GM18505 (cell line): ENCODE results near the gene WNK3.

Source experiments
- ATAC-seq: cut with Tn5 transposase; IDR thresholded peaks from one replicate; pipeline ENCODE4 v1.9.1; 2021; ENCODE audit not compliant: unreplicated experiment
- POLR2A ChIP-seq: IDR thresholded peaks from 4 replicates; pipeline ENCODE4 v1.6.1; 2011; ENCODE audit warnings: borderline replicate concordance; ENCODE audit not compliant: insufficient read depth, insufficient read length; ENCODE audit errors: extremely low read depth

WNK3 gene

DNA sequence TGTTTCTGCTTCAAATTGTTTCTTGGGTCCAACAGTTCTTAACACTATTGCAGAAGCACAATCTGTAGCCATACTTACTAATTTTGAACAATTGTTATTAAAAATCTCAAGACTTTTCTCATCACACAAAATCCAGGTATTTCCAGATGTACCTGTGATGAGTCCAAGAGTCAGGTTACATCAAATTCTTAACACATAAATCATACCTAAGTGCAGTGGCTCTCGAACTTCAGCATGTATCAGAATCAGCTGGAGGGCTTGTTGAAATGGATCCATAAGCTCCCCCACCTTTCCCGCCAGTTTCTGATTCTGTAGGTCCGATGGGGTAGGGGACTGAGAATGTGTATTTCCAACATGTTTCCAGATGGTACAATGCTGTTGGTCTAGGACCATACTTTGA lies 185.4 kb downstream of the WNK3 start:
- TF ChIP-seq POLR2A, result no peak

GRCh38 chrX:54171527-54172250 lies 186.2 kb downstream of the WNK3 start:
- ATAC-seq, result no peak
- no peak for TF ChIP-seq POLR2A

More for the DNA sequence above, 185.4 kb downstream of the WNK3 start:
- ATAC-seq, result no peak

GRCh38 chrX:54171091-54171490 lies 186.8 kb downstream of the WNK3 start:
- TF ChIP-seq POLR2A, result no peak
- no peak for ATAC-seq

GRCh38 chrX:54166915-54167314 lies 190.9 kb downstream of the WNK3 start:
- no peak for TF ChIP-seq POLR2A
- ATAC-seq, result no peak

- no peak for ATAC-seq
- TF ChIP-seq POLR2A, result no peak
Observed at GRCh38 chrX:54157561-54157960, 200.3 kb downstream of the WNK3 start.
